ENCODE measurements around the gene MEGF11. TPM values are rescaled to one million over a fixed set of nuclear protein-coding genes. Genes with fewer than 3 reads are reported as not detected.

MEGF11 gene
- total and polyA plus RNA-seq, 9 donors = 0.04 to 11.4 (median 0.40) TPM; not detected in 2

- no peaks in the 10 kb centered on the region for H3K27me3 ChIP-seq
- no peaks in the 10 kb centered on the region for H3K4me1 ChIP-seq (ENCODE audit: insufficient read depth)
- H3K4me3 ChIP-seq = no peak overlapping the region
- no peak for DNase-seq
- no peak for TF ChIP-seq CTCF (IDR thresholded peaks at IDR 0.05)
- TF ChIP-seq POLR2A (IDR thresholded peaks at IDR 0.05) = no peak
- no peak for TF ChIP-seq EP300 (IDR thresholded peaks at IDR 0.05)
- intact Hi-C loops (cut with DNase I) = no loop called here
- no peaks in the 10 kb centered on the region for H3K9me3 ChIP-seq
- no peaks in the 10 kb centered on the region for H3K36me3 ChIP-seq
- WGBS, 3 donors = 77% methylated on average over 7 of the region's 7 CpGs
- H3K27ac ChIP-seq = no peak overlapping the region
Observed at GRCh38 chr15:66180531-66181097, 72.9 kb downstream of the MEGF11 start.

GRCh38 chr15:66178531-66178910 lies 75.0 kb downstream of the MEGF11 start:
- Histone ChIP-seq H3K27ac (no peak overlapping the region), H3K4me3 (no peak overlapping the region), H3K4me1 (ENCODE audit: insufficient read depth) (no peaks in the 10 kb centered on the region), H3K9me3 (no peaks in the 10 kb centered on the region), H3K36me3 (no peaks in the 10 kb centered on the region), H3K27me3 (no peaks in the 10 kb centered on the region)
- intact Hi-C loops (cut with DNase I) = no loop called here
- TF ChIP-seq POLR2A (IDR thresholded peaks at IDR 0.05) (no peak), CTCF (IDR thresholded peaks at IDR 0.05) (no peak), EP300 (IDR thresholded peaks at IDR 0.05) (no peak)
- DNase-seq = no peak
- 18 to 29% (median 26%) methylated on average over 4 of the region's 4 CpGs for WGBS, 3 donors

GRCh38 chr15:66172324-66172980 lies 81.1 kb downstream of the MEGF11 start:
- Histone ChIP-seq H3K27ac (no peak overlapping the region), H3K4me3 (no peak overlapping the region), H3K9me3 (no peaks in the 10 kb centered on the region), H3K27me3 (no peaks in the 10 kb centered on the region), H3K4me1 (ENCODE audit: insufficient read depth) (no peaks in the 10 kb centered on the region), H3K36me3 (no peaks in the 10 kb centered on the region)
- 59 to 62% (median 60%) methylated on average over 11 of the region's 11 CpGs for WGBS, 3 donors
- no peak for DNase-seq
- intact Hi-C loops (cut with DNase I) = no loop called here
- TF ChIP-seq POLR2A (IDR thresholded peaks at IDR 0.05) = no peak
- no peak for TF ChIP-seq CTCF (IDR thresholded peaks at IDR 0.05)
- no peak for TF ChIP-seq EP300 (IDR thresholded peaks at IDR 0.05)

- TF ChIP-seq POLR2A (IDR thresholded peaks at IDR 0.05) (no peak), EP300 (IDR thresholded peaks at IDR 0.05) (no peak), CTCF (IDR thresholded peaks at IDR 0.05) (no peak)
- Histone ChIP-seq H3K9me3 (no peaks in the 10 kb centered on the region), H3K27me3 (no peaks in the 10 kb centered on the region), H3K36me3 (no peaks in the 10 kb centered on the region), H3K4me1 (ENCODE audit: insufficient read depth) (no peaks in the 10 kb centered on the region), H3K4me3 (no peak overlapping the region), H3K27ac (no peak overlapping the region)
- 69 to 81% (median 69%) methylated on average over 13 of the region's 13 CpGs for WGBS, 3 donors
- no peak for DNase-seq
- intact Hi-C loops (cut with DNase I) = no loop called here
Observed at GRCh38 chr15:66171841-66172240, 81.7 kb downstream of the MEGF11 start.
